Endothelial cell (in vitro differentiated cells): Measurements from ENCODE around the gene WDFY2. TPM values are rescaled to one million over a fixed set of nuclear protein-coding genes. Genes with fewer than 3 reads are reported as not detected.

Experiments
- DNase-seq: peaks from one replicate; pipeline ENCODE4 v3.0.0; 2021; ENCODE audit warnings: low spot score
- H3K27ac Mint-ChIP-seq: one replicate; pipeline ENCODE4 v1.8.0; 2021; ENCODE audit warnings: mixed read lengths, inconsistent platforms; ENCODE audit not compliant: unreplicated experiment
- H3K27me3 Mint-ChIP-seq: one replicate; pipeline ENCODE4 v1.8.0; 2021; ENCODE audit warnings: mild to moderate bottlenecking, moderate library complexity, mixed read lengths, inconsistent platforms; ENCODE audit not compliant: unreplicated experiment
- H3K36me3 Mint-ChIP-seq: one replicate; pipeline ENCODE4 v1.8.0; 2021; ENCODE audit warnings: mild to moderate bottlenecking, low read depth, mixed read lengths, inconsistent platforms; ENCODE audit not compliant: unreplicated experiment
- H3K4me1 Mint-ChIP-seq: one replicate; pipeline ENCODE4 v1.8.0; 2021; ENCODE audit warnings: mild to moderate bottlenecking, mixed read lengths, inconsistent platforms; ENCODE audit not compliant: unreplicated experiment
- H3K4me3 Mint-ChIP-seq: one replicate; pipeline ENCODE4 v1.8.0; 2021; ENCODE audit warnings: mild to moderate bottlenecking, mixed read lengths, inconsistent platforms; ENCODE audit not compliant: unreplicated experiment
- H3K9me3 Mint-ChIP-seq: one replicate; pipeline ENCODE4 v1.8.0; 2021; ENCODE audit warnings: mixed read lengths, inconsistent platforms; ENCODE audit not compliant: unreplicated experiment
- total RNA-seq: library from RNA; stranded (reverse); fragmentation: NEBNext Ultra II Directional; extraction: Animal tissue kit (Norgen Biotek cat#: 25700); gene quantifications from one replicate; pipeline ENCODE4 v1.2.1, GENCODE V29; 2021; ENCODE audit not compliant: unreplicated experiment
- TF ChIP-seq, protein P1 (sequence below): fragments of 200-600 bp; sonication (generic); IDR thresholded peaks from one replicate; pipeline ENCODE4 v1.5.0; 2021; ENCODE audit warnings: antibody characterized with exemption; ENCODE audit not compliant: unreplicated experiment

Gene WDFY2
- total RNA-seq, 1 donor from 2014 or later = 22.7 TPM

DNA sequence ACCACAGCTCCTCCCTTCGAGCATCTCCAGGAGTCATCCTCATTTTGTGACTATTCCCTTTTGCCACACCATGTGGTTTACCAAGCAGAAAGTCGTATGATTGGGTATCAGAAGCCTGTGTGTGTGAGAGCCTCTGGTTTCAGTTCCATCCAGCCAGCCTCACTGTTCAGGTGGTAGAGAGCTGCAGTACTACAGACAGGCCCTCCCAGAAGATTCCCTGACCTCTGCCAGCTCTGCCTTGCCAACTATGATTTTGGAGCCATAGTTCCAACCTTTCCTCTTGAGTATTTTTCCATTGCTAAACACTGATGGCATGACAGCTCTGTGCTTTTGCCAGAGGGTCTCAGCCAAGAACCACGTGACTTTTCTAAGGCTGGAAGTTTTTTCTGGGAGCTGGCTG, 137.2 kb downstream of the WDFY2 start:
- Mint-ChIP-seq H3K9me3 (no peaks in the 10 kb centered on the region), H3K4me1 (no peaks in the 10 kb centered on the region), H3K27me3 (no peaks in the 10 kb centered on the region), H3K4me3 (no peak overlapping the region), H3K36me3 (no peaks in the 10 kb centered on the region), H3K27ac (no peak overlapping the region)
- no peak for DNase-seq
- TF ChIP-seq, protein P1, sequence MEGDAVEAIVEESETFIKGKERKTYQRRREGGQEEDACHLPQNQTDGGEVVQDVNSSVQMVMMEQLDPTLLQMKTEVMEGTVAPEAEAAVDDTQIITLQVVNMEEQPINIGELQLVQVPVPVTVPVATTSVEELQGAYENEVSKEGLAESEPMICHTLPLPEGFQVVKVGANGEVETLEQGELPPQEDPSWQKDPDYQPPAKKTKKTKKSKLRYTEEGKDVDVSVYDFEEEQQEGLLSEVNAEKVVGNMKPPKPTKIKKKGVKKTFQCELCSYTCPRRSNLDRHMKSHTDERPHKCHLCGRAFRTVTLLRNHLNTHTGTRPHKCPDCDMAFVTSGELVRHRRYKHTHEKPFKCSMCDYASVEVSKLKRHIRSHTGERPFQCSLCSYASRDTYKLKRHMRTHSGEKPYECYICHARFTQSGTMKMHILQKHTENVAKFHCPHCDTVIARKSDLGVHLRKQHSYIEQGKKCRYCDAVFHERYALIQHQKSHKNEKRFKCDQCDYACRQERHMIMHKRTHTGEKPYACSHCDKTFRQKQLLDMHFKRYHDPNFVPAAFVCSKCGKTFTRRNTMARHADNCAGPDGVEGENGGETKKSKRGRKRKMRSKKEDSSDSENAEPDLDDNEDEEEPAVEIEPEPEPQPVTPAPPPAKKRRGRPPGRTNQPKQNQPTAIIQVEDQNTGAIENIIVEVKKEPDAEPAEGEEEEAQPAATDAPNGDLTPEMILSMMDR = no peak

DNA sequence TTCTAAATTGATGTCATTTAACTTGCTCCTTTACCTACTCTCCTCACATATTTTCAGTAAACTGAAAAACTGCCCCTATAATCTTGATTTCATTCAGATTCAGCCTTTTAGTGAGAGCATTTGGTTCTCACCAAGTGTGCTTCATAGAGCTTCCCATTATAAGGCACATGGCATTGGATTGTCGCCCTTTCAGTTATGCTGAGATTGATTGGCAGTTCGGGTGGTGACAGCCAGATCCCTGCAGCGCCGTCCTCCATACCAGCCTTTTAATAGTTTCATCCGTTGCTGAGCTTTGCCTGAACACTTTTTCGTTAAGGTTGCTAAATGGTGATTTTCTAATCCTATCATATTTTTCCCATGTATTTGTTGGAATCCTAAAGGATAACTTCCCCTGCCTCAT, 139.3 kb downstream of the WDFY2 start:
- Mint-ChIP-seq H3K27me3 (no peaks in the 10 kb centered on the region), H3K9me3 (no peaks in the 10 kb centered on the region), H3K36me3 (no peaks in the 10 kb centered on the region), H3K4me3 (no peak overlapping the region), H3K4me1 (no peaks in the 10 kb centered on the region), H3K27ac (no peak overlapping the region)
- TF ChIP-seq, protein P1 = no peak
- no peak for DNase-seq

DNA sequence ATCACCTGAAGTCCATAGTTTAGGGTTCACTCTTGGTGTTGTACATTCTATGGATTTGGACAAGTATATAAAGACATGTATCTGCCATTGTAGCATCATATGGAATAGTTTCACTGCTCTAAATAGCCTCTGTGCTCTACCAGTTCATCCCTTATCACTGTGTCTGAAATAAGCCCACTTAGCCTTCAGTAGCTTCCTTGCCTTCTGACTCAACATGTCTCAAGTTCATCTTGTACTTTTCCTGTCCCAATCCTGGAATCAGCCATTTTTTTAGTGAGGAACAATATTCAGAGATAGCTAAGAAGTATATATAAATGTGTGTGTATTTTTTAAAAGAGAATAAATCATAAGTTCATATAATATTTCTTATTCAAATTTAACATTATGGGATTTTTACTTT, 140.5 kb downstream of the WDFY2 start:
- Mint-ChIP-seq H3K27ac (no peak overlapping the region), H3K4me1 (no peaks in the 10 kb centered on the region), H3K4me3 (no peak overlapping the region), H3K9me3 (no peaks in the 10 kb centered on the region), H3K27me3 (no peaks in the 10 kb centered on the region), H3K36me3 (no peaks in the 10 kb centered on the region)
- TF ChIP-seq, protein P1 = no peak
- DNase-seq = no peak

DNA sequence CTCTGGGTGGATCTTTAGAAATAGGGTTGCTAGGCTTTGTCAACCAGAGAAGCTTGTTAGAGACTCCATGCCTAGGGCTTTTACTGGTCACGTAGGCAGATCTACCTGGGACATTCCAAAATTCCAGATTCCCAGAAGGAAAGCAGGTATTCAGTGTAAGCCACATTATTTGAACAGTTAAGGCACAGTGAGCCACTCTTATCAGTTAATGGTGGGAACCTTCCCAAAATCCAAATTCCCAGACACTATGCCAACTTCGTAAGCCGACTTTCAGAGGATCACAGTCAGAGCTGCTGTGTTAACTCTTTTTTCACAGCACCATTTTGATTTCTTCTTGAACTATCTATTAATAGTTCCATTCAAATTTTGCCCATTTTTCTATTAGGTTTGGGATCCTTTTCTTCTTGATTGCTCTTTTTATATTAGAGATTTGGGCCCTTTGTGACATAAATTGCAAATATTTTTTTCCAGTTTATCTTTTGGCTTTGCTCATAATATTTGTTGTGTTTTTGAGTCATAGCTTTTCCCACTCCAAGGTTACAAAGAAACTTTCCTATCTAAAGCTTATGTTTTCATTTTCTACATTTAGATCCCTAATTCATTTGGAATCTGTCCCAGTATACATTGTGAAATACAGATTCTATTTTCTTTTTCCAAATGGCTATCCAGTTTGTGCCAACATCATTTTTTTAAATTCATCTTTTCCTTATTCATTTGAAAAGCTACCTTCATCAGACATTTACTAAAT, 142.4 kb downstream of the WDFY2 start:
- TF ChIP-seq, protein P1 = no peak
- Mint-ChIP-seq H3K4me3 (no peak overlapping the region), H3K36me3 (no peaks in the 10 kb centered on the region), H3K4me1 (peaks cover 4% of the 10 kb centered on the region), H3K27ac (no peak overlapping the region), H3K9me3 (no peaks in the 10 kb centered on the region), H3K27me3 (no peaks in the 10 kb centered on the region)
- no peak for DNase-seq

DNA sequence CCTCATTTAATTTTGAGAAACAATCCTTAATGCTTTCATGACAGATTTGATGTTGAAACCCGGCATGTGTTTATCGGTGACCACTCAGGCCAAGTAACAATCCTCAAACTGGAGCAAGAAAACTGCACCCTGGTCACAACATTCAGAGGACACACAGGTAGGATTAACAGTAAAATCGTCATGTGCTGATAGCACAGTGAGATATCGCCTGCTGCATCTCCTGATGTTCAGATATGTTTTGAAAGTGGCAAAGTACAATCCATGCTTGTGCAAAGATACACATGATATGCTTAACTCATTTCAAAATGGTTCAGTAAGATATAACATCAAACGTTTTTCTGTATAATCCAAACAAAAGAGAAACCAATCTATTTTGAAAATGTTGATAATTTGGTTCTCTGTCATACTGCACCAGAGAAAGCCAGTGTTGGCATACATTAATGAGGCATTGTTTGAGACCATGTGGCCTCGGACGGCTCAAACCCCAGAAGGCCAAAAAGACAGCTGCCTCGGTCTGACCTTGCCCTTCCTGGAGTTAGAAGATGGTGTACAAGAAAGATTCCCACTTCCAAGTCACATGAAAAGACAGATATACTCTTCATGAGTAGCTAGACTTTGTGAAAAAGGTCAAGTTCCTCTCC, 143.5 kb downstream of the WDFY2 start:
- Mint-ChIP-seq H3K27me3 (no peaks in the 10 kb centered on the region), H3K4me1 (peaks cover 5% of the 10 kb centered on the region), H3K36me3 (peaks cover 4% of the 10 kb centered on the region), H3K4me3 (no peak overlapping the region), H3K9me3 (no peaks in the 10 kb centered on the region), H3K27ac (no peak overlapping the region)
- no peak for DNase-seq
- TF ChIP-seq, protein P1 = no peak
